SU-DHL-6 (cell line): ENCODE data around the gene BCAS1.

Experiments used
- CTCF ChIP-seq: fragments of 200-600 bp; sonication (generic); IDR thresholded peaks from one replicate; pipeline ENCODE4 v1.5.1; 2017; ENCODE audit warnings: antibody characterized with exemption, mild to moderate bottlenecking, low read length, moderate library complexity; ENCODE audit not compliant: insufficient read depth, poor library complexity, severe bottlenecking
- EZH2phosphoT487 ChIP-seq: fragments of 200-600 bp; sonication (generic), shearing (Covaris generic); conservative IDR thresholded peaks from 2 replicates; pipeline ENCODE4 v1.6.1; 2018; ENCODE audit warnings: mild to moderate bottlenecking, antibody characterized with exemption, low read length, moderate library complexity, mixed read lengths

GRCh38 chr20:53954723-53955658 lies 115.4 kb downstream of the BCAS1 start:
- TF ChIP-seq CTCF (no peak), EZH2phosphoT487 (no peak)
